ENCODE data around the gene DESI1.
A peak's percentile ranks its signal among the peaks of the same experiment; 100 is the strongest.
"Not testable (repeated sequence)": the region's sequence is repeated elsewhere in the genome, so short reads cannot be mapped to it uniquely, and the experiment has no call there.

DESI1 gene

GRCh38 chr22:41565403-41566054 lies 55.3 kb downstream of the DESI1 start:
- no peak for TF ChIP-seq CTCF (IDR thresholded peaks at IDR 0.05)
- H3K27ac ChIP-seq, result peak overlapping the region; percentile 91 to 93
- DNase-seq (ENCODE audit: low spot score), result no peak

DNA sequence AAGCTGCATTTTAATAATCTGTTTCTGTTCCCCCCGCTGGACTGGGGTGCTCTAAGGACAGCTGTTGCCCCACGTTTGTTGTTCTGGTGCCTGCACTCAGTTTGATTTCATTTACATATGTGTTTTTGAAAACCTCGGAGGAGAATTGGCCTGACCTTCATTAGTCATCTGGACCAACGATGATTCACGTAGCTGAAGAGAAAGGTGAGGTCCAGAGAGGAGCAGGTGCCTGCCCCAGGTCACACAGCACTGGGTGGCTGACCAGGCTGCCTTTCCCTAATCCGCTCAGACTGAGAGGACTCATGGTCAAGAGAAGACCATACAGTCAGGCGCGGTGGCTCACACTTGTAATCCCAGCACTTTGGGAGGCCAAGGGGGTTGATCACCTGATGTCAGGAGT lies 56.3 kb downstream of the DESI1 start:
- H3K4me3 ChIP-seq, result no peak overlapping the region
- peak overlapping the region; percentile 91 to 93 for H3K27ac ChIP-seq
- no peak for TF ChIP-seq CTCF (IDR thresholded peaks at IDR 0.05)
- no peak for DNase-seq (ENCODE audit: low spot score)

More at GRCh38 chr22:41565403-41566054, 55.3 kb downstream of the DESI1 start:
- H3K4me3 ChIP-seq, result no peak overlapping the region

DNA sequence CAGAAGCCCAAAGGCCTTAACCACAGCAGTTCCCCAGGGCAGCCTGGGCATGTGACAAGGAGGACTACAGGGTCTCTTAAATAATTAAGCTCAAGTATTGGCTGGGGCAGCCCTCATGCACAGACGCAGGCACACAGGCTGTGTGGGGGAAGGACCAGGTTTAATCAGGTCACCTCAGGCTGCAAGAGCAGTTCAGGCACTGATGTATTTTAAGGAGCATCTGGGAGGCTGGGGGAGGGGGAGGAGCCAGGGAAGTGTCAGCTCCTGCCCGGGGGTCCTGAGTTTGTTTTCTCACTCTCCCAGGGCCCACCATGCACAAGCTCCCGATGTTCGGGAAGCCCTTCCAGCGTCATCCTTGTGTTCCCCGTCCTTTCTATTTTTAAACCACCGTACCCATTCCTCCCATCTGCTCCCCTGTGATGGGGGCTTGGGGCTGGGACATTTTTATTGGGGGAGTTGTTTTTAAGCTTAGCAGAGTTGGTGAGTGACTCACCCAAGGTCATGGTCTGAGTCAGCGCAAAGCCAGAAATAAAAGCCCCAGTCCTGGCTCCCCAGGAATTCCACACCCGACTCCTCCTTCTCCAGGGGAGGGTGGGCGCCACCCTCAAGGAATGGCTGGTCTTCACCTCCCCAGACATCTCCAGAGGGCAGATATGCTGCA lies 57.7 kb downstream of the DESI1 start:
- no peak for TF ChIP-seq CTCF (IDR thresholded peaks at IDR 0.05)
- peak overlapping the region; percentile 93 to 100 for H3K27ac ChIP-seq
- H3K4me3 ChIP-seq, result peak overlapping the region; percentile 86

GRCh38 chr22:41562461-41562860 lies 58.4 kb downstream of the DESI1 start:
- H3K4me3 ChIP-seq, result peak overlapping the region; percentile 86
- TF ChIP-seq CTCF (IDR thresholded peaks at IDR 0.05), result no peak
- DNase-seq (ENCODE audit: low spot score), result no peak
- H3K27ac ChIP-seq, result peak overlapping the region; percentile 93 to 100

More for the DNA sequence above, 57.7 kb downstream of the DESI1 start:
- peak; percentile 85 for DNase-seq (ENCODE audit: low spot score)

DNA sequence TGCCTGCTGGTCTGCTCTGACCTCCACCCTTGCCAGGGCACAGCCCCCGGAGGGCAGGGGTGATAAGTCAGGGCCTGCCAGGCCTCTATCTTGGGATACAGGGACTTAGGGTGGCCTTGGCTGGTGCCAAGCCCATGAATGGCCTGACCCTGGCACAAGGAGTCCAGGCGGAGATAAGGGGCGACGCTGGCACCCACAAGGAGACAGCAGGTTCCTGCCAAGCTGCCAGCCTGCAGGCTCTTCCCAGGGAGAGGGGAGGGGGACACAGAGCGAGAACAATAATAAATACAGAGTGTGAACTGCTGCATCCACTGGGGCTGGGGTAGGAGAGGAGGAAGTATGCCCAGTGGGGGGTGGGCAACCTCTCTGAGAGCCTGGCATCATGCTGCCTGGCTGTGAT lies 59.1 kb downstream of the DESI1 start:
- DNase-seq (ENCODE audit: low spot score), result no peak
- peak overlapping the region; percentile 86 for H3K4me3 ChIP-seq
- TF ChIP-seq CTCF (IDR thresholded peaks at IDR 0.05), result no peak
- H3K27ac ChIP-seq, result peak overlapping the region; percentile 93 to 100

GRCh38 chr22:41561335-41561734 lies 59.5 kb downstream of the DESI1 start:
- no peak for DNase-seq (ENCODE audit: low spot score)
- TF ChIP-seq CTCF (IDR thresholded peaks at IDR 0.05), result no peak
- peak overlapping the region; percentile 93 to 100 for H3K27ac ChIP-seq
- H3K4me3 ChIP-seq, result peak overlapping the region; percentile 86

DNA sequence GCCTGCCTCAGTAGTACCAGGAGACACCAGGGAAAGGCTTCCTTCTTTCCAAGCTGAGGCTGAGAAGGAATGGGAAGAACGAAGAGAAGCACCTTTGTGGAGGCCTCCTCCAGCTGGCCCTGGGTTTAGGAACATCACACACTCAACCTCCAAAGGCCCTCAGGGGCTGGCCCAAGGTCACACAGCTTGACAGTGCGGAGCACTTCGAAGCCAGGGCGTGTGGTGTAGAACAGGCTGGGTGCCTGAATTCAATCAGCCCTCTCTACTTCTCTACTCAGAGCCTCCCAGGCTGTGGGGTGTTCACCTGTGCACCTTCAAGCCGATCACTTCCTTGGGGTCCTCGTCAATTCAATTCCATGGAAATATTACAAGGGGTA lies 60.8 kb downstream of the DESI1 start:
- Histone ChIP-seq H3K27ac (peak overlapping the region; percentile 93 to 100), H3K4me3 (peak overlapping the region; percentile 86)
- DNase-seq (ENCODE audit: low spot score), result no peak
- TF ChIP-seq CTCF (IDR thresholded peaks at IDR 0.05), result no peak

GRCh38 chr22:41558241-41558630 lies 62.6 kb downstream of the DESI1 start:
- DNase-seq (ENCODE audit: low spot score), result not testable (repeated sequence)
- peak overlapping the region; percentile 79 to 93 for H3K27ac ChIP-seq
- peak overlapping the region; percentile 52 for H3K4me3 ChIP-seq

All from coronary artery (tissue), 2 donors.